GM19025 (cell line): ENCODE data around the gene TROAP.
"Not testable (repeated sequence)": the region's sequence is repeated elsewhere in the genome, so short reads cannot be mapped to it uniquely, and the experiment has no call there.

ENCODE experiments used
- ATAC-seq: cut with Tn5 transposase; IDR thresholded peaks from one replicate; pipeline ENCODE4 v1.9.1; 2021; ENCODE audit warnings: mild to moderate bottlenecking, low read depth, moderate library complexity; ENCODE audit not compliant: unreplicated experiment

TROAP gene, protein sequence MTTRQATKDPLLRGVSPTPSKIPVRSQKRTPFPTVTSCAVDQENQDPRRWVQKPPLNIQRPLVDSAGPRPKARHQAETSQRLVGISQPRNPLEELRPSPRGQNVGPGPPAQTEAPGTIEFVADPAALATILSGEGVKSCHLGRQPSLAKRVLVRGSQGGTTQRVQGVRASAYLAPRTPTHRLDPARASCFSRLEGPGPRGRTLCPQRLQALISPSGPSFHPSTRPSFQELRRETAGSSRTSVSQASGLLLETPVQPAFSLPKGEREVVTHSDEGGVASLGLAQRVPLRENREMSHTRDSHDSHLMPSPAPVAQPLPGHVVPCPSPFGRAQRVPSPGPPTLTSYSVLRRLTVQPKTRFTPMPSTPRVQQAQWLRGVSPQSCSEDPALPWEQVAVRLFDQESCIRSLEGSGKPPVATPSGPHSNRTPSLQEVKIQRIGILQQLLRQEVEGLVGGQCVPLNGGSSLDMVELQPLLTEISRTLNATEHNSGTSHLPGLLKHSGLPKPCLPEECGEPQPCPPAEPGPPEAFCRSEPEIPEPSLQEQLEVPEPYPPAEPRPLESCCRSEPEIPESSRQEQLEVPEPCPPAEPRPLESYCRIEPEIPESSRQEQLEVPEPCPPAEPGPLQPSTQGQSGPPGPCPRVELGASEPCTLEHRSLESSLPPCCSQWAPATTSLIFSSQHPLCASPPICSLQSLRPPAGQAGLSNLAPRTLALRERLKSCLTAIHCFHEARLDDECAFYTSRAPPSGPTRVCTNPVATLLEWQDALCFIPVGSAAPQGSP

GRCh38 chr12:49322708-49323523 is at the start of gene TROAP:
Gene TROAP, plus strand, starts transcription at chr12:49323255. Its CDS starts 354 bp downstream, at chr12:49323609.
- ATAC-seq, result peak; percentile 99

DNA sequence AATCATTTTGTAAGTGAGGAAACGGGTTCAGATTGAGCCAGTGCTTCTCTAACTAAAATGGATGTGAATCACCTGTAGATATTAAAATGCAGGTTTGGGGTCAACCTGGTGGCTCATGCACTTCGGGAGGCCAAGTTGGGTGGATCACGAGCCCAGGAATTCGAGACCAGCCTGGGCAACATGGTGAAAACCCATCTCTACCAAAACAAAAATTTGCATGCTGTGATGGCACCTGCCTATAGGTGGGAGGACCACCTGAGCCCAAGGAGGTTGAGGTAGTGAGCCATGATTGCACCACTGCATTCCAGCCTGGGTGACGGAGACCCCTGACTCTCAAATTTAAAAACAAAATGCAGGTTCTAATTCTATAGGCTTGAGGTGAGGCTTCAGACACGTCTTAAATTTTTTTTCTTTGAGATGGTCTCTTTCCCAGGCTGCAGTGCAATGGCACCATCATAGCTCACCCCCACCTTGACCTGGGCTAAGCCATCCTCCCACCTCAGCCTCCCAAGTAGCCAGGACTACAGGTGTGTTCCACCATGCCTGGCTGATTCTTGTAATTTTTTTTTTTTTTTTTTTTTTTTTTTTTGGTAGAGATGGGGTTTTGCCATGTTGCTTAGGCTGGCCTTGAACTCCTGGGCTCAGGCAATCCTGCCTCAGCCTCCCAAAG is 49.2 kb upstream of the TROAP start:
- no peak for ATAC-seq

- ATAC-seq, result no peak
Observed at GRCh38 chr12:49274396-49275069, 48.5 kb upstream of the TROAP start.

DNA sequence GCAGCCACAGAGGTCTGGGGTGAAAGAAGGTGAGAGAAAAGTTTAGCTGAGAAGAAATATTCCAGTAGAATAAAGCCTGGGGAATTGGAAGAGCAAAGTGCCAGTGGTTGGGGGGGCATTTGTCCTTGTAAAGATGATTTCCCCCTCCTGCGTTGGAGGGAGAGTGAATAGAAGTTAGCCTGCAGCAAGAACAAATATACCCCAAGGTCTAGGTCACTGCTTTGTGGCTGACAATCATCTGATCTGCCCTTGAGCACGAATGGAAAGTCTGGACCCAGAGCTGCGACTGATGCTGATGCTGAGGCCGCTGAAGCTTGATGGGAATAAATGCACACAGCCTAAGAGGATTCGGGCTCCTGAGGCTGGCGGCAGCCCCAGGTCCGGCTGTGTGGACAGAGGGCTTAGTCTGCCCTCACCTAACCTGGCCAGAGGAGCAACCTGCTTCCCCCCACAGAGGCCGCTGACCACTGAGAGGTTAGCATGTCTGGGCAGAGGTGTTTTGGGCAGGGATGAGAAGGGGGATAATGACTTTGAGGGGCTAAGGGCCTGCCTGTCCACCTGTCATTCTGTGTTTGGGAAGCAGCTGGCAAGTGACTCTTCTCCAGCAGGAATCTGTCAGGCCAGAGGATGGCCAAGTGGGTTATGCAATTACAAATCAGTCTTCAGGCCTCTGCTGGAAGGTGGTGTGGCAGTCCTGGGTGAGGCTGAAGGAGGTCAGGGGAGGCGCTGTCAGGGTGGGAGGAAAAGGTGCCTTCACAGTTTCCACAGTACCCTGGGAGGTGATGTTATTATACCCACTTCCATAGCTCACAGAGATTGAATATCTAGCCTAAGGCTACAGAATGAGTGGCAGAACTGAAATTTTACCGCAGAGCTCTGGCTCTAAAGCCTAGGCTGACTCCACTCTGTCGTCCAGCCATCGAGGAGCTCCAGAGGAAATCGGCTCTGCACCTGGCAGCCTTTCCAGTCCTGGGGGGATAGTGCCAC is 46.5 kb upstream of the TROAP start:
- no peak for ATAC-seq

DNA sequence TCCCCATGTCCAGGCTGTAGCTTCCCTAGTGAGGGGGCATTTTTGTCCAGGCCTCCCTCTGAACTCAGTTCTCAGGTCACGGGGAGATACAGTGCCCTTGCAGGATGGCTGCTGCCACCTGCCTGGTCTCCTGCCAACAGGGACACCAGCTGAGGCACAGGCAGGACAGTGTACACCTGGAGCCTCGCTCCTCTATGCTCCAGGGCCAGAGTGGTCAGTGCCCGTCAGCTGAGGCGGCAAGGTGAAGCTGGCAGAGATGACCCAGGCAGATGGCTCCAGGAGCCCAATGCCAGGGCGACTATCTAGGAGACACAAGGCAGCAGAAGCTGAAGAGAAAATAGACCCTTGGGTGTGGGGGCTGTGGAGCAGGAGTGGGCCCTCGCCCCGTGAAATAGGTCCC is 45.6 kb upstream of the TROAP start:
- ATAC-seq, result no peak

DNA sequence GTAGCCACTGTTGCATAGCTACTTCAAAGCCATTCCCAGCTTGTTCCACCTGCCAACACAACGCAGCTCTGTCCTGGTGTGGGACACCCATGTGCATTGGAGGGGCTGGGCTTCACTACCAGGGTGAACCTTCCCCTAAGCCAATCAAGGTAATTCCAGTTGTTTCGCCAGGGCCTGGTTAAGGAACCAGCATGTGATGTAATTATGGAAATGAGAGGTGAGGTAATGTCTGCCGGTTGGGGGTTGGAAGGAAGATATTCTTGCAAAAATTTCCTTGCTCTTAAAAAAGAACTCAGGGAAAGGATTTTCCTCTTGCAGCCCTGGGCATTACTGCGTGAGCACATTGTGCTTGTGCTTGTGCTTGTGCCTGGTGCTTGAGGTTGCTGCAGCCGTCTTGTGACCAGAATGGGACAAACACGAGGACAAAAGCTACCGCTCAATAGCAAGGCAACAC is 43.3 kb upstream of the TROAP start:
- no peak for ATAC-seq

DNA sequence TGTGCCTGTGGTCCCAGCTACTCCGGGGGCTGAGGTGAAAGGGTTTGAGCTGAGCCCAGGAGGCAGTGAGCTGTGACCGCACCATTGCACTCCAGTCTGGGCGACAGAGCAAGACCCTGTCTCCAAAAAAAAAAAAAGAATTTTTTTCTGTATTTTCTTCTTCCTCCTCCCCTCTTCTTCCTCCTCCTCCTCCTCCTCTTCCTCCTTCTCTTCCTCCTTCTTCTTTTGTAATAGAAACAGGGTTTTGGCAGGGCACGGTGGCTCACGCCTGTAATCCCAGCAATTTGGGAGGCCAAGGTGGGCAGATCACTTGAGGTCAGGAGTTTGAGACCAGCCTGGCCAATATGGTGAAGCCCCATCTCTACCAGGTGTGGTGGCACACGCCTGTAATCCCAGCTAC is 42.5 kb upstream of the TROAP start:
- ATAC-seq, result not testable (repeated sequence)

DNA sequence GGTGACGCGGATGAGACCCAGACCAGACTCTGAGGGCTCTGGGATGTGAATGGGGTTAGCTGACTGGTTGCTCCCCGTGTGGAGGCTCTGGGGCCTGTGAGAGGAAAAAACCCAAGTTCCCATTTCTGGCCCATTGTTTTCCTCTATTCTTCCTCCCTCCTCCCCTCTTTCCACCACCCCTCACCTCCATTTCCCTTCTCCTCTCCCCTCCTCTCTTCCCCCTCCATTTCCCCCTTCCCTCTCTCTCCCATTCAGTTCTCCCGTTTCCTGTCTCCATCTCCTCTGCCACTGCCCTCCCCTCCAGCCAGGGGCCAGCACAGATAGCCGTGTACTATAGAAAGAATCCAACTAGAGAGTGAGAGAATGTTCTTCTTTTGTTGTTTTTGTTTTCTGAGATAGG is 40.8 kb upstream of the TROAP start:
- no peak for ATAC-seq

- ATAC-seq, result not testable (repeated sequence)
Observed at GRCh38 chr12:49282740-49283375, 40.2 kb upstream of the TROAP start.

- ATAC-seq, result no peak
Observed at GRCh38 chr12:49283541-49284429, 39.3 kb upstream of the TROAP start.

DNA sequence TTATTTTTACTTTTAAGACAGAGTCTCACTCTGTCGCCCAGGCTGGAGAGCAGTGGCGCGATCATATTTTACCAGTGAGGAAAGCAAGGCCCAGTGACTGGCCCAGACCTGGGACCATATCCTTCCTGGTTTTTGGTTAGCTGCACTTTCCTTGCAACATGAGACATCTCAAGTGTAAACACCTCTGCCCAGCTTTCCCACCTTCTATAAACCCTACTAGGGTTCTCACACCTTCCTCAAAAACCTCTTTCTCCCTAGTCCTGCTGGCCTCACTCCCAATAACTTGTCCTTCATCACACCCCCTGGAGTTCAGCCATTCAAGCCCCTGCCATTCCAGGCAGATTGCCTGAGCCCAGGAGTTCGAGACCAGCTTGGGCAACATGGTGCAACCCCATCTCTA is 38.4 kb upstream of the TROAP start:
- ATAC-seq, result no peak

GRCh38 chr12:49287876-49288275 is 35.2 kb upstream of the TROAP start:
- ATAC-seq, result no peak

DNA sequence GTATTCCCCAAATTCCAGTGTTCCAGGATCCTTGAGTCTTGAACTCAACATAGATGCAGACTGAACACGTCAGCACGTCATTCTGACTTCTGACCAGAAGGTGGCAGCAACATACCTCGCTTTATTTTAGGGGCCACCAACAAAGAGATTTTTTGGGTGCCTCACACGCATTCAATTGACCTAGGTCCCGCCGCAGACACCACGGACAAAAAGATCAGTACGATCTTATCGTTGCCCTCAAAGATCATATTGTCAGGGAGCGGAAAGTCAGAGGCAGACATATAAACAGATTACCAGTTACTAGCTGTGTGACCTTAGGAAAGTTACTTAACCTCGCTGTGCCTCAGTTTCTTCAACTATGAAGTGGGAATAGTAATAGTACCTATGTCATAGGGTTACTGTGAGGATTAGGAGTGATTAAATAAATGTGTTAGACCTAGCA is 34.6 kb upstream of the TROAP start:
- no peak for ATAC-seq

DNA sequence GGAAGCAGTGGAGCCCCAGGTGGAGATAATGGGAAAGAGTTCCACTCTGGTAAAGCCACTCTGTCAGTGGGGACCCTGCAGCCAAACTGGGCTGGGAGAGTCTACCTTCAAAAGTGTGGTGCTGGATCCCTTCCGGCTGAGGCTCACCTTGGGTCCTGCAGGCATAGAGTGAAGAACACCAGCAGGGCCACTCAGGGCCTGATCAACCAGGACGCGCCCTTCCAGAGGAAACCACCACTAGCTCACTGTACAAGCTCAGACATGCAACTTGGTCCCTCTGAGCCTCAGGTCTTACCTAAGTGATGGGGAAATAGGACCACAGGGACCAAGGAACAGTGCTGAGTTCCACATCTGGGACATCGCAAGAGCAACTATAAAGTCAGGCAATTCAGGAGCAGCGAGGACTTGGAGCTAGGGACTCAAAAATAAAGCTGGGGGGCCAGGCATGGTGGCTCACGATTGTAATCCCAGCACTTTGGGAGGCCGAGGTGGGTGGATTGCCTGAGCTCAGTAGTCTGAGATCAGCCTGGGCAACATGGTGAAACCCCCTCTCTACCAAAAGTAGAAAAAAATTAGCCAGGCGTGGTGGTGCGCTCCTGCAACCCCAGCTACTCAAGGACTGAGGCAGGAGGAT is 34.0 kb upstream of the TROAP start:
- no peak for ATAC-seq

- no peak for ATAC-seq
Observed at GRCh38 chr12:49292729-49293055, 30.4 kb upstream of the TROAP start.

- ATAC-seq, result no peak
Observed at GRCh38 chr12:49293056-49293956, 29.7 kb upstream of the TROAP start.
